Ishikawa (cell line): ENCODE measurements around the gene CD52.

Experiments used
- CEBPB ChIP-seq: IDR thresholded peaks from 2 replicates; pipeline ENCODE4 v1.6.1; 2012
- CREB1 ChIP-seq: IDR thresholded peaks from 2 replicates; pipeline ENCODE4 v1.6.1; 2012; ENCODE audit warnings: low read depth
- EGR1 ChIP-seq: IDR thresholded peaks from 2 replicates; pipeline ENCODE4 v1.6.1; 2012
- EP300 ChIP-seq: IDR thresholded peaks from 2 replicates; pipeline ENCODE4 v1.6.1; 2012; ENCODE audit warnings: borderline replicate concordance
- FOXM1 ChIP-seq: IDR thresholded peaks from 2 replicates; pipeline ENCODE4 v1.6.1; 2012; ENCODE audit warnings: low read depth, borderline replicate concordance
- MAX ChIP-seq: IDR thresholded peaks from 2 replicates; pipeline ENCODE4 v1.6.1; 2012
- NFIC ChIP-seq: IDR thresholded peaks from 2 replicates; pipeline ENCODE4 v1.6.1; 2012
- RAD21 ChIP-seq: IDR thresholded peaks from 2 replicates; pipeline ENCODE4 v1.6.1; 2012; ENCODE audit warnings: low read depth
- REST ChIP-seq: IDR thresholded peaks from 2 replicates; pipeline ENCODE4 v1.6.1; 2012; ENCODE audit warnings: low read depth, mild to moderate bottlenecking
- TAF1 ChIP-seq: IDR thresholded peaks from 2 replicates; pipeline ENCODE4 v1.6.1; 2012; ENCODE audit warnings: low read depth, mild to moderate bottlenecking
- TCF12 ChIP-seq: IDR thresholded peaks from 2 replicates; pipeline ENCODE4 v1.6.1; 2012; ENCODE audit warnings: low read depth
- TEAD4 ChIP-seq: IDR thresholded peaks from 2 replicates; pipeline ENCODE4 v1.6.1; 2012
- YY1 ChIP-seq: IDR thresholded peaks from 2 replicates; pipeline ENCODE4 v1.6.1; 2012; ENCODE audit warnings: low read depth
- ZBTB7A ChIP-seq: IDR thresholded peaks from 2 replicates; pipeline ENCODE4 v1.6.1; 2012; ENCODE audit warnings: low read depth

GRCh38 chr1:26344147-26344920, 26.6 kb downstream of the CD52 start:
- TF ChIP-seq REST (no peak), EP300 (no peak), RAD21 (no peak), TEAD4 (no peak), ZBTB7A (no peak), FOXM1 (no peak), EGR1 (no peak), YY1 (no peak), CEBPB (no peak), MAX (no peak), TCF12 (no peak), TAF1 (no peak), NFIC (no peak), CREB1 (no peak)
